ENCODE results near the gene WTAP. TPM values are rescaled to one million over a fixed set of nuclear protein-coding genes. Genes with fewer than 3 reads are reported as not detected.
A peak's percentile ranks its signal among the peaks of the same experiment; 100 is the strongest.

The WTAP gene
- total and polyA plus RNA-seq, 4 donors: 21.0 to 43.8 (median 36.5) TPM

GRCh38 chr6:159789377-159790148 lies 62.3 kb downstream of the WTAP start, which contains the start of gene TCP1 (continued):
- TF ChIP-seq FOXA2 (IDR thresholded peaks at IDR 0.05) (peak; percentile 48), ATF3 (IDR thresholded peaks at IDR 0.05) (no peak)

DNA sequence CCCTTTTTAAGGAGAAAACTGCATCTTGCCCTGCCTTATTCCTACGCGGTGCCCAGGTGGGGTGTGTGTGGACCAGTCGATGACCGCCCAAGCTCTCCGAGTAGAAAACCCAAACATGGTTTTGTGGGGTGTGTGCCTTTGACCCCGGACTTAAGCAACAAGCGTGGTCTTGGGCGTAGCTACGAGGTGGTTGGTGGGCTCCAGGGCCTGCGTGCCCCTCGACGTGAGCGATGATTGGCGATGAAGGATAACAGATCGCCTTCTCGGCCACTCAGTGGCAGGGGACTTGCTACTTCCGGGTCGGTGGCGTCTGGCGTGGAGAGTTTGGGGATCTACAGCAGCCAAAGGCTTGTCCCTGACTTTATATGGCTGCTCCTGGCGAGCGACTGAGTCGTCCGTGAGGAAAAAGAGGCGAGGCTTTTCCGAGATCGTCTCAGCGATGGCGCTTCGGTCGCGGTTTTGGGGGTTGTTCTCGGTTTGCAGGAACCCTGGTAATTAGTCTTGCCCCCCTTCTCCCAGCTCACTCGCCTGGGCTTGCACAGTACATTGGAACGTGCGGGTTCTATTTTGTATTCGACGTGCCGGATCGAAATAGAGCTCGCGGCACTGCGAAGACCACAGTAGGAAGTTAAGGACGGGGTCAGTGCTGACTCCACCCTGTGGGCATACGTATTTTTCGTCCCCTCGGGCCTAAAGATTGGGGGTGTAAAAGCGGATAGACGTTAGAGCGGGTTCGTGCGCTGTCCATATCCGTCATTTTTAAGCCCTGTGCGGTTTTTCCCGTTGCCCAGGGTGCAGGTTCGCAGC lies 63.0 kb downstream of the WTAP start, which contains the start of gene MRPL18:
TSS of gene MRPL18 (plus strand) at position 319 of the 807 bp plus-strand sequence. CDS start at position 440, 121 bp downstream.
- TF ChIP-seq RAD21 (IDR thresholded peaks at IDR 0.05) (peak in 1 of 2 donors; percentile 48), NR2F2 (IDR thresholded peaks at IDR 0.05) (peak; percentile 75), RXRA (IDR thresholded peaks at IDR 0.05) (peak in 1 of 2 donors; percentile 67), HNF4G (IDR thresholded peaks at IDR 0.05) (peak; percentile 34), ZBTB33 (IDR thresholded peaks at IDR 0.05) (no peak), EGR1 (IDR thresholded peaks at IDR 0.05; ENCODE audit: low read depth in 2 of 2) (peak; percentile 4 to 26), CTCF (IDR thresholded peaks at IDR 0.05; ENCODE audit: low read depth, low read length, missing input control) (no peak), FOXA1 (IDR thresholded peaks at IDR 0.05) (no peak), GABPA (IDR thresholded peaks at IDR 0.05 in 1 of 2, conservative IDR thresholded peaks at IDR 0.05 in 1 of 2) (no peak), YY1 (IDR thresholded peaks at IDR 0.05) (peak; percentile 71), HNF4A (conservative IDR thresholded peaks at IDR 0.05) (no peak), JUND (IDR thresholded peaks at IDR 0.05) (no peak), TAF1 (conservative IDR thresholded peaks at IDR 0.05) (peak; percentile 60), FOXA2 (IDR thresholded peaks at IDR 0.05) (no peak), ATF3 (IDR thresholded peaks at IDR 0.05) (no peak), SP1 (IDR thresholded peaks at IDR 0.05) (peak; percentile 75)
- TF ChIP-seq, protein P1, sequence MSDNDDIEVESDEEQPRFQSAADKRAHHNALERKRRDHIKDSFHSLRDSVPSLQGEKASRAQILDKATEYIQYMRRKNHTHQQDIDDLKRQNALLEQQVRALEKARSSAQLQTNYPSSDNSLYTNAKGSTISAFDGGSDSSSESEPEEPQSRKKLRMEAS (IDR thresholded peaks at IDR 0.05): no peak
- TF ChIP-seq, protein P2, sequence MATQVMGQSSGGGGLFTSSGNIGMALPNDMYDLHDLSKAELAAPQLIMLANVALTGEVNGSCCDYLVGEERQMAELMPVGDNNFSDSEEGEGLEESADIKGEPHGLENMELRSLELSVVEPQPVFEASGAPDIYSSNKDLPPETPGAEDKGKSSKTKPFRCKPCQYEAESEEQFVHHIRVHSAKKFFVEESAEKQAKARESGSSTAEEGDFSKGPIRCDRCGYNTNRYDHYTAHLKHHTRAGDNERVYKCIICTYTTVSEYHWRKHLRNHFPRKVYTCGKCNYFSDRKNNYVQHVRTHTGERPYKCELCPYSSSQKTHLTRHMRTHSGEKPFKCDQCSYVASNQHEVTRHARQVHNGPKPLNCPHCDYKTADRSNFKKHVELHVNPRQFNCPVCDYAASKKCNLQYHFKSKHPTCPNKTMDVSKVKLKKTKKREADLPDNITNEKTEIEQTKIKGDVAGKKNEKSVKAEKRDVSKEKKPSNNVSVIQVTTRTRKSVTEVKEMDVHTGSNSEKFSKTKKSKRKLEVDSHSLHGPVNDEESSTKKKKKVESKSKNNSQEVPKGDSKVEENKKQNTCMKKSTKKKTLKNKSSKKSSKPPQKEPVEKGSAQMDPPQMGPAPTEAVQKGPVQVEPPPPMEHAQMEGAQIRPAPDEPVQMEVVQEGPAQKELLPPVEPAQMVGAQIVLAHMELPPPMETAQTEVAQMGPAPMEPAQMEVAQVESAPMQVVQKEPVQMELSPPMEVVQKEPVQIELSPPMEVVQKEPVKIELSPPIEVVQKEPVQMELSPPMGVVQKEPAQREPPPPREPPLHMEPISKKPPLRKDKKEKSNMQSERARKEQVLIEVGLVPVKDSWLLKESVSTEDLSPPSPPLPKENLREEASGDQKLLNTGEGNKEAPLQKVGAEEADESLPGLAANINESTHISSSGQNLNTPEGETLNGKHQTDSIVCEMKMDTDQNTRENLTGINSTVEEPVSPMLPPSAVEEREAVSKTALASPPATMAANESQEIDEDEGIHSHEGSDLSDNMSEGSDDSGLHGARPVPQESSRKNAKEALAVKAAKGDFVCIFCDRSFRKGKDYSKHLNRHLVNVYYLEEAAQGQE (IDR thresholded peaks at IDR 0.05): peak; percentile 92
- DNase-seq (ENCODE audit: low spot score): peak; percentile 90
- Histone ChIP-seq H3K9ac (ENCODE audit: low read depth in 1 of 2, low read length in 2 of 2) (peak within 1 kb of the TSS; percentile 91 to 97), H3K36me3 (ENCODE audit: control insufficient read depth in 4 of 4, insufficient read depth in 3 of 4, low read depth in 1 of 4, low read length in 3 of 4) (peaks cover 3 to 18% (median 15%) of the 10 kb centered on the region in 4 donors), H3K4me1 (ENCODE audit: control insufficient read depth in 4 of 4, insufficient read depth in 4 of 4, low read length in 3 of 4) (peaks cover 3 to 32% (median 25%) of the 10 kb centered on the region in 4 donors), H3K9me3 (ENCODE audit: control insufficient read depth in 4 of 4, low read length in 3 of 4) (no peaks in the 10 kb centered on the region), H3K27ac (ENCODE audit: low read depth in 1 of 2, low read length in 2 of 2) (peak within 1 kb of the TSS; percentile 99), H3K4me3 (ENCODE audit: low read depth in 1 of 3, low read length in 3 of 3) (peak within 1 kb of the TSS; percentile 86 to 98 (median 97)), H3K27me3 (ENCODE audit: control insufficient read depth in 4 of 4, insufficient read depth in 4 of 4, low read length in 3 of 4) (no peaks in the 10 kb centered on the region)
- WGBS: under 1% methylated on average over 56 of the region's 56 CpGs

All from liver (tissue), 9 donors.